Osteocyte (in vitro differentiated cells): ENCODE measurements around the gene CEP170B. TPM values are rescaled to one million over a fixed set of nuclear protein-coding genes. Genes with fewer than 3 reads are reported as not detected.

Experiments used
- DNase-seq: peaks from one replicate; pipeline ENCODE4 v3.0.0; 2021; ENCODE audit warnings: mixed read lengths; ENCODE audit not compliant: unreplicated experiment; ENCODE audit errors: extremely low spot score
- H3K27ac Mint-ChIP-seq: one replicate; pipeline ENCODE4 v1.8.0; 2021; ENCODE audit warnings: mild to moderate bottlenecking, mixed read lengths; ENCODE audit not compliant: unreplicated experiment
- H3K27me3 Mint-ChIP-seq: one replicate; pipeline ENCODE4 v1.8.0; 2021; ENCODE audit warnings: mixed read lengths; ENCODE audit not compliant: unreplicated experiment
- H3K36me3 Mint-ChIP-seq: one replicate; pipeline ENCODE4 v1.8.0; 2021; ENCODE audit warnings: mixed read lengths; ENCODE audit not compliant: unreplicated experiment
- H3K4me1 Mint-ChIP-seq: one replicate; pipeline ENCODE4 v1.8.0; 2021; ENCODE audit warnings: mixed read lengths; ENCODE audit not compliant: unreplicated experiment
- H3K4me3 Mint-ChIP-seq: one replicate; pipeline ENCODE4 v1.8.0; 2021; ENCODE audit warnings: mild to moderate bottlenecking, moderate library complexity, mixed read lengths; ENCODE audit not compliant: unreplicated experiment
- H3K9me3 Mint-ChIP-seq: one replicate; pipeline ENCODE4 v1.8.0; 2021; ENCODE audit warnings: mixed read lengths; ENCODE audit not compliant: unreplicated experiment
- total RNA-seq: library from RNA; stranded (reverse); gene quantifications from 2 replicates; pipeline ENCODE4 v1.2.1, GENCODE V29; 2021
- TF ChIP-seq, protein P1 (sequence below): fragments of 200-600 bp; sonication (generic); IDR thresholded peaks from 2 replicates; pipeline ENCODE4 v1.5.0; 2021; ENCODE audit warnings: antibody characterized with exemption, mild to moderate bottlenecking, moderate library complexity

The CEP170B gene
- total RNA-seq, 1 donor from 2014 or later: 26.4 TPM

DNA sequence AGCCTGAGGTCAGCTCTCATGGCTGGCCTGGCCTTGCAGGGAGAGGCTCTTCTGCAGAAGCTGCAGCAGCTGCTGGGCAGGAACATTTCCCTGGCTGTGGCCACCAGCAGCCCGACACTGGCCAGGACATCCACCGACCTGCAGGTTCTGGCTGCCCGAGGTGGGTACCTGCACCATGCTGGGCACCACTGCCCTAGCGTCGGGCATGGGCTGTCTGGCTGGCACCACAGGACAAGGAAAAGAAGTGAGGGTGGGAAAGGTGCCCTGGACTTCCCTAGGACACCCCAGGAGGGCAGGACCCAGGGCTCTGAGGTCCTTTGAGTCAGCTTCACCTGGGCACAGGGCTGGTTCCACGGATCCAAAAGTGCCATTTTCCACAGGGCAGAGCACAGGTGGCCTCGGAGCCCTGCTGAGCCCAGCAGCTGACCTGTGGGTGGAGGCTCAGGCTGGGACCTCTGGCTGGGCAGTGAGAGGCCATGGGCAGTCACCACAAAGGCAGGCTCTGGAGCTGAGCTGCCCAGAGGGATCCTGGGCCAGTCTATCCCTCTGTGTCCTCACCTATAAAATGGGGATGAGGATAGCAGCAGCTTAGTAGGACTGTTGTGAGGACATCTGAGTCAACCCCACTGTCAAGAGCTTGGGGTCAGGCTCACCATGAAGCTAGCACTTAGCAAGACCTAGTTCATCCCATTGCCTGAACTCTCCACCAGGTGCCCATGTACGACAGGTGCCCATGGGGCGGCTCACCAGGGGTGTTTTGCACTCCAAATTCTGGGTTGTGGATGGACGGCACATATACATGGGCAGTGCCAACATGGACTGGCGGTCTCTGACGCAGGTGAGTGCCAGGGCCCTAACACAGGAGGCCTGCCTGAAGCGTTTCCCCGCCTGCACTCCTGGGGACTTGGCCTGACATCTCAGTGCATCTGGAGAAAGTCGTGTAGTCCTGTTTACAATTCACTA is 64.5 kb downstream of the CEP170B start:
- Mint-ChIP-seq H3K4me1 (peaks cover 7% of the 10 kb centered on the region), H3K27me3 (no peaks in the 10 kb centered on the region), H3K27ac (no peak overlapping the region), H3K36me3 (no peaks in the 10 kb centered on the region), H3K9me3 (no peaks in the 10 kb centered on the region), H3K4me3 (no peak overlapping the region)
- DNase-seq: no peak
- TF ChIP-seq, protein P1, sequence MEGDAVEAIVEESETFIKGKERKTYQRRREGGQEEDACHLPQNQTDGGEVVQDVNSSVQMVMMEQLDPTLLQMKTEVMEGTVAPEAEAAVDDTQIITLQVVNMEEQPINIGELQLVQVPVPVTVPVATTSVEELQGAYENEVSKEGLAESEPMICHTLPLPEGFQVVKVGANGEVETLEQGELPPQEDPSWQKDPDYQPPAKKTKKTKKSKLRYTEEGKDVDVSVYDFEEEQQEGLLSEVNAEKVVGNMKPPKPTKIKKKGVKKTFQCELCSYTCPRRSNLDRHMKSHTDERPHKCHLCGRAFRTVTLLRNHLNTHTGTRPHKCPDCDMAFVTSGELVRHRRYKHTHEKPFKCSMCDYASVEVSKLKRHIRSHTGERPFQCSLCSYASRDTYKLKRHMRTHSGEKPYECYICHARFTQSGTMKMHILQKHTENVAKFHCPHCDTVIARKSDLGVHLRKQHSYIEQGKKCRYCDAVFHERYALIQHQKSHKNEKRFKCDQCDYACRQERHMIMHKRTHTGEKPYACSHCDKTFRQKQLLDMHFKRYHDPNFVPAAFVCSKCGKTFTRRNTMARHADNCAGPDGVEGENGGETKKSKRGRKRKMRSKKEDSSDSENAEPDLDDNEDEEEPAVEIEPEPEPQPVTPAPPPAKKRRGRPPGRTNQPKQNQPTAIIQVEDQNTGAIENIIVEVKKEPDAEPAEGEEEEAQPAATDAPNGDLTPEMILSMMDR: no peak

DNA sequence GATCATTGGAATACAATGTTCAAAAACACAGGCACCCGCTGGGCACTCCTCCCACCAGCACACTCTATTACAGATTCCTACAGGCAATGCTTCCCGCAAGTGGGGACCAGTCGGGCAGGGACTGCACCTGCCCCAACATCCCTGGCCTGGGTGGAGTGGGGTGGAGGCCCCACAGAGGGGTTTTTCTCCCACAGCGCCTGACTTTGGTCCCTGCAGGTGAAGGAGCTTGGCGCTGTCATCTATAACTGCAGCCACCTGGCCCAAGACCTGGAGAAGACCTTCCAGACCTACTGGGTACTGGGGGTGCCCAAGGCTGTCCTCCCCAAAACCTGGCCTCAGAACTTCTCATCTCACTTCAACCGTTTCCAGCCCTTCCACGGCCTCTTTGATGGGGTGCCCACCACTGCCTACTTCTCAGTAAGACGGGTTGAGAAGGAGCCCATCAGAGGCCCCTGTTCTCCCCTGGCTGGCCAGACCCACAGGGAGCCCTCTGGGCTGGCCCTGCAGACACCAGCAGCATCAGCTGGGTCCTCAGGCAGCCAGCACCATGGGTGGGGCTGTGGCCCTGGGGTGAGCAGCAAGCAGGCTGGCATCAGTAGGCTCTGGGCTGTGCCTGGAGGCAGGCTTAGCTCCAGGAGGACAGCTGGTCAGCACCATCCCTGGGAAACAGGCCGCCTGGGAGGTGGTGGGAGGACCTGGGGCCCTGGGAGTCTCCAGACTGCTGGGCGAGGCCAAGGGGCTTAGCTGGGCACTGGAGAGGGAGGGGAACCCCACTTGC is 65.6 kb downstream of the CEP170B start:
- Mint-ChIP-seq H3K36me3 (no peaks in the 10 kb centered on the region), H3K4me3 (no peak overlapping the region), H3K4me1 (peaks cover 8% of the 10 kb centered on the region), H3K9me3 (no peaks in the 10 kb centered on the region), H3K27ac (no peak overlapping the region), H3K27me3 (no peaks in the 10 kb centered on the region)
- DNase-seq: no peak
- TF ChIP-seq, protein P1: no peak

DNA sequence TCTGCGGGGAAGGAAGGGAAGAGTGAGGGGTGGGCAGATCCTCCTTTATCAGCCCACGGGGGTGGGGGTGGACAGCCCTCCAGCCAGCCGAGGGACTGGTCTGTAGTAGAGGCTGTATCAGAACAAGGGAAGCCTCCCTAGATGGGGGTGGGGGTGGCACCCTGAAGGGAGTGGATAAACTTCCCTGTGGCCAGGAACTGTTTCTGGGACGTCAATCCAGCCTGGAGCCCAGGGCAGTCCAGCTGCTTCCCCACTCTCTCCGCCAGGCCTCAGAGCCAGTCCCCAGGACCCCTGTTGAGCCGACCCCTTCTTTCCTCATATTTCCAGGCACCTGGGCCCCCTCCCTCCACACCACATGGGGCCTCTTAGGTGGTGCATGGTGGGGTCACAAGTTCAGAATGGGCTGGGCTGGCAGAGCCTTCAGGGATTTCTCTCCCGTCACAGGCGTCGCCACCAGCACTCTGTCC is 66.3 kb downstream of the CEP170B start:
- H3K27ac Mint-ChIP-seq: no peak overlapping the region
- DNase-seq: no peak
- peaks cover 6% of the 10 kb centered on the region for H3K4me1 Mint-ChIP-seq

DNA sequence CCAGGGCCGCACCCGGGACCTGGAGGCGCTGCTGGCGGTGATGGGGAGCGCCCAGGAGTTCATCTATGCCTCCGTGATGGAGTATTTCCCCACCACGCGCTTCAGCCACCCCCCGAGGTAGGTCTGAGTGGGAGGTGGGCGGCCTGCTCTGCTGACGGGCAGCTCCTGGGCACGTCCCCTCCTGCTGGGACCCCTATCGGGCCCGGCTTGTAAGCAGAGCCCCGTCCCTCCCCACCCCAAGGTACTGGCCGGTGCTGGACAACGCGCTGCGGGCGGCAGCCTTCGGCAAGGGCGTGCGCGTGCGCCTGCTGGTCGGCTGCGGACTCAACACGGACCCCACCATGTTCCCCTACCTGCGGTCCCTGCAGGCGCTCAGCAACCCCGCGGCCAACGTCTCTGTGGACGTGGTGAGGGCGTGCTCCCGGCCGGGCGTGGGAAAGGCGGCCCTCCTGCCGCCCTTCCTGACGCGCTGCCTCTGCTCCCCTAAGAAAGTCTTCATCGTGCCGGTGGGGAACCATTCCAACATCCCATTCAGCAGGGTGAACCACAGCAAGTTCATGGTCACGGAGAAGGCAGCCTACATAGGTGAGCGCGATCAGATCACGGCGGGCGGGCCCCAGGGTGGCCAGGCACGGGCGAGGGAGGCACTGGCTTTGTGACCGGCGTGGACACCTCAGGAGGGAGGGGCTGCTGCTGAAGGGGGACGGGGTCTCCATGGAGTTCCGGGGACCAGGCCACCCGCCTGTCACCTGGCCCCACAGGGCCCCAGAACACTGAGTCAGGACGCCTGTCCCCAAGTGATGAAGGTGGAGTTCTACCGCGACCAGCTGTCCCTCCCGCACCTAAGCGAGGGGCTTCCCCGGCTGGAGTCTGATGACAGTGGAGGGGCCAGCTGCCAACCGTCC is 67.0 kb downstream of the CEP170B start:
- peak overlapping the region; percentile 22 for H3K4me3 Mint-ChIP-seq
- no peaks in the 10 kb centered on the region for H3K27me3 Mint-ChIP-seq
- H3K4me1 Mint-ChIP-seq: peaks cover 6% of the 10 kb centered on the region
- H3K36me3 Mint-ChIP-seq: no peaks in the 10 kb centered on the region
- DNase-seq: no peak
- TF ChIP-seq, protein P1: no peak
- no peak overlapping the region for H3K27ac Mint-ChIP-seq
- H3K9me3 Mint-ChIP-seq: no peaks in the 10 kb centered on the region

More for the DNA sequence above, 66.3 kb downstream of the CEP170B start:
- Mint-ChIP-seq H3K36me3 (no peaks in the 10 kb centered on the region), H3K27me3 (no peaks in the 10 kb centered on the region), H3K4me3 (no peak overlapping the region), H3K9me3 (no peaks in the 10 kb centered on the region)
- TF ChIP-seq, protein P1: no peak
